Measurements from ENCODE around the gene OR13A1. TPM values are rescaled to one million over a fixed set of nuclear protein-coding genes. Genes with fewer than 3 reads are reported as not detected.
"Not testable (repeated sequence)": the region's sequence is repeated elsewhere in the genome, so short reads cannot be mapped to it uniquely, and the experiment has no call there.

The OR13A1 gene
- total RNA-seq, 1 donor from 2014 or later = not detected

- H3K9me3 Mint-ChIP-seq (ENCODE audit: unreplicated experiment) = no peaks in the 10 kb centered on the region
- H3K4me1 Mint-ChIP-seq (ENCODE audit: unreplicated experiment) = no peaks in the 10 kb centered on the region
- DNase-seq (ENCODE audit: low spot score) = no peak
- no peak overlapping the region for H3K4me3 Mint-ChIP-seq (ENCODE audit: unreplicated experiment)
- TF ChIP-seq, protein P1, sequence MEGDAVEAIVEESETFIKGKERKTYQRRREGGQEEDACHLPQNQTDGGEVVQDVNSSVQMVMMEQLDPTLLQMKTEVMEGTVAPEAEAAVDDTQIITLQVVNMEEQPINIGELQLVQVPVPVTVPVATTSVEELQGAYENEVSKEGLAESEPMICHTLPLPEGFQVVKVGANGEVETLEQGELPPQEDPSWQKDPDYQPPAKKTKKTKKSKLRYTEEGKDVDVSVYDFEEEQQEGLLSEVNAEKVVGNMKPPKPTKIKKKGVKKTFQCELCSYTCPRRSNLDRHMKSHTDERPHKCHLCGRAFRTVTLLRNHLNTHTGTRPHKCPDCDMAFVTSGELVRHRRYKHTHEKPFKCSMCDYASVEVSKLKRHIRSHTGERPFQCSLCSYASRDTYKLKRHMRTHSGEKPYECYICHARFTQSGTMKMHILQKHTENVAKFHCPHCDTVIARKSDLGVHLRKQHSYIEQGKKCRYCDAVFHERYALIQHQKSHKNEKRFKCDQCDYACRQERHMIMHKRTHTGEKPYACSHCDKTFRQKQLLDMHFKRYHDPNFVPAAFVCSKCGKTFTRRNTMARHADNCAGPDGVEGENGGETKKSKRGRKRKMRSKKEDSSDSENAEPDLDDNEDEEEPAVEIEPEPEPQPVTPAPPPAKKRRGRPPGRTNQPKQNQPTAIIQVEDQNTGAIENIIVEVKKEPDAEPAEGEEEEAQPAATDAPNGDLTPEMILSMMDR (IDR thresholded peaks at IDR 0.05; ENCODE audit: unreplicated experiment) = no peak
- H3K27me3 Mint-ChIP-seq (ENCODE audit: unreplicated experiment) = no peaks in the 10 kb centered on the region
- no peak overlapping the region for H3K27ac Mint-ChIP-seq (ENCODE audit: unreplicated experiment)
- no peaks in the 10 kb centered on the region for H3K36me3 Mint-ChIP-seq (ENCODE audit: low read depth, unreplicated experiment)
Measured at GRCh38 chr10:45265996-45266395, 49.4 kb downstream of the OR13A1 start.

DNA sequence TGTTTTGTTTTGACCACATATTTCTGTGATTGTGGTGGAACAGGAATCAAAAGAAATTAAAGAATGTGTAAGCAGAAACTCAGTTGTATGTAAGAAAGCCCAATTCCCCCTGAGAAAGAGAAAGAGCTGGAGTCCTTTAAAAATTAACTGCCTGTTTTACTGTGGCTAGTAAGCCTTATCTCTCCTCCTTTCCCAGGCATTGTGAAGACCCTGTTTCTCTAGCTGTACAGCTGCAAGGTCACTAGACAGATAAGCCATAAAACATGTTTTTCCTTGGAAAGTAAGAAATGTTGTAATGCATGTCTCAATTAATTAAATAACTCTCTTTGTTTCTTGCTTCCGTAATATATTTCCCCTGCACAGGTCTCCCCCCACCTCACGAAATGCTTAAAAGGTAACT, 53.5 kb downstream of the OR13A1 start:
- H3K36me3 Mint-ChIP-seq (ENCODE audit: low read depth, unreplicated experiment) = no peaks in the 10 kb centered on the region
- H3K4me1 Mint-ChIP-seq (ENCODE audit: unreplicated experiment) = no peaks in the 10 kb centered on the region
- TF ChIP-seq, protein P1 (IDR thresholded peaks at IDR 0.05; ENCODE audit: unreplicated experiment) = no peak
- H3K27ac Mint-ChIP-seq (ENCODE audit: unreplicated experiment) = no peak overlapping the region
- H3K27me3 Mint-ChIP-seq (ENCODE audit: unreplicated experiment) = peaks cover 4% of the 10 kb centered on the region
- DNase-seq (ENCODE audit: low spot score) = no peak
- no peaks in the 10 kb centered on the region for H3K9me3 Mint-ChIP-seq (ENCODE audit: unreplicated experiment)
- no peak overlapping the region for H3K4me3 Mint-ChIP-seq (ENCODE audit: unreplicated experiment)

GRCh38 chr10:45261243-45261775, 54.1 kb downstream of the OR13A1 start:
- TF ChIP-seq, protein P1 (IDR thresholded peaks at IDR 0.05; ENCODE audit: unreplicated experiment) = no peak
- no peak for DNase-seq (ENCODE audit: low spot score)
- Mint-ChIP-seq H3K4me1 (ENCODE audit: unreplicated experiment) (no peaks in the 10 kb centered on the region), H3K9me3 (ENCODE audit: unreplicated experiment) (no peaks in the 10 kb centered on the region), H3K36me3 (ENCODE audit: low read depth, unreplicated experiment) (no peaks in the 10 kb centered on the region), H3K27ac (ENCODE audit: unreplicated experiment) (no peak overlapping the region), H3K4me3 (ENCODE audit: unreplicated experiment) (no peak overlapping the region), H3K27me3 (ENCODE audit: unreplicated experiment) (peaks cover 4% of the 10 kb centered on the region)

DNA sequence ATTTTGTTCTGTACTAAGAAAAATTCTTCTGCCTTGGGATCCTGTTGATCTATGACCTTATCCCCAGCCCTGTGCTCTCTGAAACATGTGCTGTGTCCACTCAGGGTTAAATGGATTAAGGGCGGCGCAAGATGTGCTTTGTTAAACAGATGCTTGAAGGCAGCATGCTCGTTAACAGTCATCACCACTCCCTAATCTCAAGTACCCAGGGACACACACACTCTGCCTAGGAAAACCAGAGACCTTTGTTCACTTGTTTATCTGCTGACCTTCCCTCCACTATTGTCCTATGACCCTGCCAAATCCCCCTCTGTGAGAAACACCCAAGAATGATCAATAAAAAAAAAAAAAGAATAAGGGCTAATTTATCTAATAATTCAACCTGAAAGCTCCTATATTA, 54.8 kb downstream of the OR13A1 start:
- not testable (repeated sequence) for H3K27ac Mint-ChIP-seq (ENCODE audit: unreplicated experiment); H3K4me1 Mint-ChIP-seq (ENCODE audit: unreplicated experiment); H3K9me3 Mint-ChIP-seq (ENCODE audit: unreplicated experiment)

GRCh38 chr10:45259786-45260495, 55.5 kb downstream of the OR13A1 start:
- H3K9me3 Mint-ChIP-seq (ENCODE audit: unreplicated experiment); DNase-seq (ENCODE audit: low spot score); H3K27me3 Mint-ChIP-seq (ENCODE audit: unreplicated experiment); H3K27ac Mint-ChIP-seq (ENCODE audit: unreplicated experiment); H3K4me1 Mint-ChIP-seq (ENCODE audit: unreplicated experiment); H3K4me3 Mint-ChIP-seq (ENCODE audit: unreplicated experiment); H3K36me3 Mint-ChIP-seq (ENCODE audit: low read depth, unreplicated experiment): not testable (repeated sequence)

More for the DNA sequence above, 54.8 kb downstream of the OR13A1 start:
- DNase-seq (ENCODE audit: low spot score); H3K36me3 Mint-ChIP-seq (ENCODE audit: low read depth, unreplicated experiment); H3K4me3 Mint-ChIP-seq (ENCODE audit: unreplicated experiment); H3K27me3 Mint-ChIP-seq (ENCODE audit: unreplicated experiment): not testable (repeated sequence)

GRCh38 chr10:45257600-45257999, 57.8 kb downstream of the OR13A1 start:
- H3K27me3 Mint-ChIP-seq (ENCODE audit: unreplicated experiment) = peaks cover 4% of the 10 kb centered on the region
- H3K9me3 Mint-ChIP-seq (ENCODE audit: unreplicated experiment) = no peaks in the 10 kb centered on the region
- TF ChIP-seq, protein P1 (IDR thresholded peaks at IDR 0.05; ENCODE audit: unreplicated experiment) = no peak
- DNase-seq (ENCODE audit: low spot score) = no peak
- no peaks in the 10 kb centered on the region for H3K4me1 Mint-ChIP-seq (ENCODE audit: unreplicated experiment)
- no peak overlapping the region for H3K27ac Mint-ChIP-seq (ENCODE audit: unreplicated experiment)
- no peak overlapping the region for H3K4me3 Mint-ChIP-seq (ENCODE audit: unreplicated experiment)
- no peaks in the 10 kb centered on the region for H3K36me3 Mint-ChIP-seq (ENCODE audit: low read depth, unreplicated experiment)

Measured in endothelial cell (in vitro differentiated cells).